MG63 (cell line): Measurements from ENCODE around the gene SREBF1. TPM values are rescaled to one million over a fixed set of nuclear protein-coding genes. Genes with fewer than 3 reads are reported as not detected.
A peak's percentile ranks its signal among the peaks of the same experiment; 100 is the strongest.

Source experiments
- DNase-seq: peaks from one replicate; pipeline ENCODE4 v3.0.0-alpha.2; 2020
- H3K27me3 ChIP-seq: fragments of 250-450 bp; sonication (Bioruptor Pico); 2 replicates; pipeline ENCODE4 v1.5.1; 2020; ENCODE audit warnings: mild to moderate bottlenecking, moderate library complexity
- H3K36me3 ChIP-seq: fragments of 250-450 bp; sonication (Bioruptor Pico); 2 replicates; pipeline ENCODE4 v1.5.1; 2020; ENCODE audit warnings: mild to moderate bottlenecking, moderate library complexity
- H3K4me3 ChIP-seq: fragments of 250-450 bp; sonication (Bioruptor Pico); 2 replicates; pipeline ENCODE4 v1.5.1; 2020; ENCODE audit warnings: mild to moderate bottlenecking, moderate library complexity
- H3K9me3 ChIP-seq: fragments of 250-450 bp; sonication (Bioruptor Pico); 2 replicates; pipeline ENCODE4 v1.5.1; 2020; ENCODE audit warnings: mild to moderate bottlenecking, moderate library complexity
- total RNA-seq: library from RNA; depleted of rRNA; stranded (reverse); fragments of >200 nt; shearing (Covaris generic); gene quantifications from 2 replicates; pipeline ENCODE4 v1.2.3, GENCODE V29; 2014; ENCODE audit warnings: low replicate concordance; rRNA removed

The SREBF1 gene
- 36.0 and 59.3 TPM in 2 replicates for total RNA-seq

DNA sequence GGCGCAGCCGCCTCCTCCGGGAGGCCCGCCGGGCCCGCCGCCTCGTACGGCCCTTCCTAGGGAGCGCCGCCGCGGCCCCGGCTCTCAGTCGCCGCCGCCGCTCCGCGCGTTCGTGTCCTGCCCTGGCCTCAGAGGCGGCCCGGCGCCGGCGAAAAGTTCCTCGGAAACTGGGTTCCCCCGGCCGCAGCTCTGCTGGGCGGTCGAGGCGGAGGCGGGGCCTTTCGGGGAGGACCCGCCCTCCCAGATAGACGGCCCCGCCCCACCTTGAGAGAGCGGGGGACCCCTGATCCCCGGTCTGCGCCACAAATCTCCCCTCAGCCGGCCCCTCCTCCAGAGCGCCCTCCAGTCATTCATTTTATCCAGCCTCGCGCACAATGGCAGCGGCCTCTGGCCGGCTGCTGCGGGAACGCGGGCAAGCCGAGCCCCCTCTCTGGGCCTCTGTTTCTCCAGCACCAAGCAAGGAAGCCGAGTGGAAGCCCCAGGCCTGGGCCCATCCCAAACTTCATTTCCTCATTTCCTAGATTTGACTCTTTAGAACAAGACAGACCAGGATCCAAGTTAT, at the start of gene SREBF1:
Gene SREBF1, minus strand, starts transcription at position 169 of the 562 bp plus-strand sequence. CDS start 169 bp downstream, outside the sequence.
- Histone ChIP-seq H3K4me3 (peak within 1 kb of the TSS; percentile 86), H3K9me3 (no peaks in the 10 kb centered on the region), H3K36me3 (peaks cover 20% of the 10 kb centered on the region), H3K27me3 (no peaks in the 10 kb centered on the region)
- peak; percentile 48 for DNase-seq

DNA sequence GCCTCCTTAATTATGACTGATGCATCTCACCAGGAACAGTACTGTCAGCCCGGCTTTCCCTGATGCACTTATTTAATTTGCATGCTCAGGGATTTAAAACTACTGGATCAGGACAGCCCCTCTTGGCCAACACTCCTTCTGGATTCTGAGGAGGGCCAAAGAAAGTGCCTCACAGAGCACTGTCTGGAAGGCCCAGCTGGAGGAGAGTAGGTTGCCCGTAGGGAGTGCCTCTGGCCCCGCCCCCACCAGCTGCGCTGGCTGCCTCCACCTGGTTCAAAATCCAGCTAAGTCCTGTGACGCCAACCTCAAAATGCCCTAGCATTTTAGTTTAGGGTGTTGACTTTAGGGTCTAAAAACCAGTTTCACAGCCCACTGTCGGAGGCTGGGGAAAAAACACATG, 49.4 kb upstream of the SREBF1 start:
- DNase-seq, result no peak
- no peaks in the 10 kb centered on the region for H3K9me3 ChIP-seq
- no peaks in the 10 kb centered on the region for H3K27me3 ChIP-seq
- H3K36me3 ChIP-seq, result no peaks in the 10 kb centered on the region
- no peak overlapping the region for H3K4me3 ChIP-seq

DNA sequence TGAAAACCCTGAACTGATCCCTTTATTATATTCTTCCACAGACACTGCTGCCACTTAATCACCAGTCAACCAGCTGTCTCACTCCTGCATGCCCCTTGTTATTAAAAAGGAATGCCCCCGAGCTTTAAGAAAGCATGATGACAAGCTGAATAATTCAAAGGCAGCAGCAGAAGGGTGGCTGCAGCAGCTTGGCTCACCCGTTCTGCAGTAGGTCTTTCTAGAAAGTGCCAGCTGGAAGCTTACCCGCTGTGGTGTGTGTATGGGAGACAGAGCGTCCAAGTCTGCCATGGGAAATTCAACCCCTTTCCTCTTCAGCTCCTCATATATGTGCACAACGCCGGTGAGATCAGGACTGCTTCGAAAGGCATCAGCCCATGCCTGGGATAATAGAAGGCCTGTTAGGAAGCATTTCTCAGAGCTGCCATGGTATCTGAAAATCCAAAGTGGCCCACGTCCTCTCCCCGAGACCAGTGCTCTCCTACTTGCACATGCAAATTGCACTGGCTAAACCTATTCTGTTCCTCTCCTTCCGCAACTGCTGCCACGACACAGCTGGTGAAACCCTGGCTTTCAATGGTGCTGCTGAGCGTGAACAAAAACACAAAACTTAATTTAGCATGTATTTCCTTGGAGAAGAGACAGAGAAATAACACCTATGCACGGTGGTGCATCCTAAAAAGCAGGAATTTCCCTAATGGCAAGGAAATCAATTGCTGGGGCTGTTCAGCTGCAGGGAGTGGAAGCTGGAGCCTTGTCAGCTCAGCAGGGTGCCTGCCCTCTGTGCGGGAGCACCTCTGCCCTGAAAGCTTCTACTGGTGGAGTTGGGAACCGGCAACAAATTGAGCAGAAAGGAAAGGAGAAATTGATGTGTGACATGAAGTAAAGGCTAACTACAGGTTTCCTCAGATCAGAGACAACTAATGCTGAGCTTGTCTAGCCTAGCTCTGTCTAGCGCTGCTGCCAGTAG, 47.9 kb upstream of the SREBF1 start:
- Histone ChIP-seq H3K4me3 (no peak overlapping the region), H3K36me3 (no peaks in the 10 kb centered on the region), H3K9me3 (no peaks in the 10 kb centered on the region), H3K27me3 (no peaks in the 10 kb centered on the region)
- DNase-seq, result no peak

DNA sequence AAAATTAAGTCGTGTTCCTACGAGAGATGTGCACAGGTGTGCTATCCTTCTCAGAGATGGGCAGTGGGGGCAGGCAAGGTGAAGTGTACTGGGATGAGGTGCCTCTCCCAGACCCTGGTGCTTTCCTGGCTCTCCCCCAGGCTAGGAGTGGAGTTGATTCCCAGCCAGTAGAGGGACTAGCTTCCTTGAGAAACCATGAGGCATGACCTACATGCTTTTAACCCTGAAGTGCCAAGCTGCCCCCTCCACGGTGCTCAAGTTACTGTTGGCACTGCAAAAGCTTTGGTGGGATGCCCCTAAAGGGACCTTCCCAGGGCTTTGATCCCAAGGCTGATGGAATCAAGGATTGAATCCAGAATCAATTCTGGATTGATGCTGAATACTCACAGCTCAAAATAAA, 47.0 kb upstream of the SREBF1 start:
- DNase-seq, result no peak
- Histone ChIP-seq H3K9me3 (no peaks in the 10 kb centered on the region), H3K27me3 (no peaks in the 10 kb centered on the region), H3K36me3 (no peaks in the 10 kb centered on the region; the same call in 1 of the 2 replicates), H3K4me3 (no peak overlapping the region)

- Histone ChIP-seq H3K36me3 (no peaks in the 10 kb centered on the region; the same call in 1 of the 2 replicates), H3K4me3 (no peak overlapping the region), H3K9me3 (no peaks in the 10 kb centered on the region), H3K27me3 (no peaks in the 10 kb centered on the region)
- DNase-seq, result no peak
These were observed 45.3 kb upstream of the SREBF1 start for GRCh38 chr17:17882082-17882581.

GRCh38 chr17:17880577-17881196, 43.9 kb upstream of the SREBF1 start:
- peaks cover 2% of the 10 kb centered on the region; the same call in 1 of the 2 replicates for H3K36me3 ChIP-seq
- no peak for DNase-seq
- no peak overlapping the region for H3K4me3 ChIP-seq
- no peaks in the 10 kb centered on the region for H3K27me3 ChIP-seq
- H3K9me3 ChIP-seq, result no peaks in the 10 kb centered on the region

DNA sequence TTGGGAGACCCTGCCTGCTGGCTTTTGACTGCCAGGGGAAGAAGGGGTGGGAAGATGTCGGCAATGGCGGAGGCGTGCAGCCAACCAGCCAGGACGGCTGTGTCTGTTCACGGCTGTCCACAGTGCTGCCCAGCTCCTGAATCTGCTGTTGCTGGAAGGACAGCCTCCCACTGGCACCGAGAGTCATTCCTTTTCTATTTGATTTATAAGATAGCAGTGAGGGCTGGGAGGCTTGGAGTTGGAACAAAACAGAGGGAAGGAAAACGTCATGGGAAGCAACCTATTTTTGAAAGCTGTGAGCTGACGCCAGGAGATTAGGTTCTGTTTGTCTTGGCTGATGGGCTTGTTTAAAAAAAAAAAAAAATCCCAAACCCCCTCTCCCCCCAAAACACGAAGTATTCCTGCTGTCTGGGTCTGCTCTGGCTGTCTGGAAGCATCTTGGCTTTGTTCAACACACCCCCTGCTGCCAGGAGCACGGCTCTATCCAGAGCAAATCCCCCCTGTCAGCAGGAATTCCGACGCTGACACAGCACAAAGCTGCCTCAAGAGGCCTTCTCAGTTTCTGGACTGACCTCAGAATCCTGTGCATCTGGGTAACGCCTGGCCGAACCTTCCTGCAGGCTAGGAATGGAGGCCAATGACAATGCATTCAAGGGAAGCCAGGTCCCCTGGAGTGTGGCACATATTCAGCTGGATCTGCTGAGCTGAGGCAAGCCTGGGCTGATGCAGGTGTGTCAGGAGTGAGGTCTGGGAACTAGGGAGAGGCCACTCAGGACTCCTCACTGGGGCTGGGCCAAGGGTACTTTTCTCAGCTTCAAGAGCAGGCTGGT, 41.0 kb upstream of the SREBF1 start:
- peak; percentile 82 for DNase-seq
- Histone ChIP-seq H3K36me3 (peaks cover 2% of the 10 kb centered on the region), H3K4me3 (no peak overlapping the region), H3K9me3 (no peaks in the 10 kb centered on the region), H3K27me3 (no peaks in the 10 kb centered on the region)

DNA sequence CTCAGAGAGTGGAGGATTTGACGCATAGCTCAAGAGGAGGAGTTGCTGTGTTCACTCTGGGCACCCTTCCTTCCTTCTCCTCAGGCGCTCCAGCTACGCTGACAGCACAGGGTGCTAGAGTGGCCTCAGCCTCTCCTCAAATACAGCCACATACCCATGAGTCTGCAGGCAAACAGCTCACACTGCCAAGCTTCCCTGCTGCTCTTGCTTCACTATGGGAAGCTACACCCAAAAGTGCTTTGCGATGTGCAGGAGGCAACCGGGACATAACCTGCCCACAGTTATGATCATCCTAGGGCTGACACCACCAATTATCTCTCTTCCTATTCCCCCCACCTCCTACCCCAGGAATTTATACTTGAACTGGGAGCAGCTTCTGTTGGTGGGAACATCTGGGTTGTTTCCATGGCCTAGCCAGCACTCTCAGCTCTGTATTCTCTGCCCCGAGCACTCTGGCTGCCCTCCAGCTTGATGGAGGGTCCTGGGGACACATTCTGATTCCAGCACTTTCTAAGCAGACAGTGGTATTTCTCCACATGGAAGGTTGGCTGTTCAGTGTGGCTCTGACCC, 40.3 kb upstream of the SREBF1 start:
- Histone ChIP-seq H3K27me3 (no peaks in the 10 kb centered on the region), H3K36me3 (peaks cover 2% of the 10 kb centered on the region), H3K9me3 (no peaks in the 10 kb centered on the region), H3K4me3 (no peak overlapping the region)
- DNase-seq, result peak; percentile 26

DNA sequence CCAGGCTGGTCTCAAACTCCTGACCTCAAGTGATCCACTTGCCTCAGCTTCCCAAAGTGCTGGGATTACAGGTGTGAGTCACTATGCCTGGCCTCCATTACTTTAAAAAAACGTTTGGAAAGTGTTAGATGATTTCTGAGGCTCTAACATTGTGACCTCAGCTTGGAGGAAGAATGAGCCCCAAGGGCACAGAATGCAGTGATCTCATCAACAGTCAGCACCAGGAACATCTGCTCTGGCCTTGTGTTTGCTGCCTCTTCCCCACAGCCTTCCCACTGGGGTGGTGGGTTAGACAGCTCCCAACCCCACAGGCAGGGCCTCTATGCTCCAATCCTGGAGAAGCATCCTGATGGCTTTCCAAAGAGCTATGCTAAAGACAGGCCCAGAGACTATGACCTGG, 37.7 kb upstream of the SREBF1 start:
- no peak overlapping the region for H3K4me3 ChIP-seq
- H3K9me3 ChIP-seq, result no peaks in the 10 kb centered on the region
- peaks cover 2% of the 10 kb centered on the region for H3K36me3 ChIP-seq
- no peaks in the 10 kb centered on the region for H3K27me3 ChIP-seq
- peak; percentile 32 for DNase-seq

- Histone ChIP-seq H3K9me3 (no peaks in the 10 kb centered on the region), H3K4me3 (no peak overlapping the region), H3K27me3 (no peaks in the 10 kb centered on the region), H3K36me3 (peaks cover 2% of the 10 kb centered on the region; the same call in 1 of the 2 replicates)
- no peak for DNase-seq
These were observed 36.7 kb upstream of the SREBF1 start for GRCh38 chr17:17873450-17873991.

DNA sequence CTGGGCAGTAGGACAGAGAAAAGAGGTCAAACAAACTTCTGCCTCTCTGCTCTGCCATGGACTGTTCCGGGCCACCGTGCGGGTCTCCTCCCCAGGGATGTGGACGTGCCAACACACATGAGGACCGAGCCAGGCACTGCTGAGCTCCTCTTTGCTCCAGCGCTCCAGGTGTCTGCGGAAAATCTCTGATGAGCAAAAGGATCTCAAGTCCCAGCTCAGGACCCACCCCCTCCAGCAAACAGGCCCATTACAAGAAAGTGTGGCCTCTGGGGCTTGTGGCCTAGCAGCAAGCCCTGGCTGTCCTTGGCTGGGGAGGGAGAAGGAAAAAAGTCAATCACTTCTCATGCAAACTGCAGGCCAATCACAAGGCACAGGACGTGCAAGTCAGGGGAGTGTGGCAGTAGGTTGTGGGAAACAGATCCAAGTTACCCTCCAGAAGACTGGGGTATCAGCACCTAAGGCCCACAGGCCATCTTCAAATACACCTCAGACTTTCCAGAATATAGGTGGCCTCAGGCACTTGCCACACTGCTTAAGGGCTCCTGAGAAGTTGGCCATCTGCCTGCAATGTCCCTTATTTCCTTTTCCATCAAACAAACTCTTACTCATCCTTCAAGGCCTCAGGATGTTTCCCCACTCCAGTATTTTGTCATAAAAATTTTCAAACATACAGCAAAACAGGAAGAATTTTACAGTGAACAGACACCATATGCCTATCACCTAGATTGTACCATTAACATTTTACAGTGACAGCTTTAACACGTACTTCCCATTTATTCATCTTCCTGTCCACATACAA, 36.0 kb upstream of the SREBF1 start:
- peaks cover 2% of the 10 kb centered on the region; the same call in 1 of the 2 replicates for H3K36me3 ChIP-seq
- no peak for DNase-seq
- H3K4me3 ChIP-seq, result no peak overlapping the region
- H3K9me3 ChIP-seq, result no peaks in the 10 kb centered on the region
- no peaks in the 10 kb centered on the region for H3K27me3 ChIP-seq

DNA sequence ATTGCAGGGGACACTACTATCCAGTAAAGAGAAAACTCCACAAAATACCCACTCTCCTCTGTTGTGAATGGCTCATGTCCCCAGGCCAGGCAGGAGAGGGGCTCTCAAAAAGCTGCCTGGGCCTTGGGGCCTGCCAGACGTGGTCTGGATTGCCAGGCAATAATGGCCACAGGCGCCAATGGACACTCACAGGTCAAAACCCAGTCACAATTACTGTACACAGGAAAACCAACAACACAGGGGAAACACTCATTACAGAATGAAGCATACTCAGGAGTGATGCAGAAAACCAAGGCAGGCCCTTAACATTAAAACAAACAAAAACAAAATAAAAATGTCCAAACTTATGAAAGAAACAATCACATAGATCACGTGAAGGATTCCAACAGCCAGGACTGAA, 35.1 kb upstream of the SREBF1 start:
- no peaks in the 10 kb centered on the region for H3K27me3 ChIP-seq
- H3K9me3 ChIP-seq, result no peaks in the 10 kb centered on the region
- H3K4me3 ChIP-seq, result no peak overlapping the region
- DNase-seq, result no peak
- peaks cover 2% of the 10 kb centered on the region; the same call in 1 of the 2 replicates for H3K36me3 ChIP-seq

DNA sequence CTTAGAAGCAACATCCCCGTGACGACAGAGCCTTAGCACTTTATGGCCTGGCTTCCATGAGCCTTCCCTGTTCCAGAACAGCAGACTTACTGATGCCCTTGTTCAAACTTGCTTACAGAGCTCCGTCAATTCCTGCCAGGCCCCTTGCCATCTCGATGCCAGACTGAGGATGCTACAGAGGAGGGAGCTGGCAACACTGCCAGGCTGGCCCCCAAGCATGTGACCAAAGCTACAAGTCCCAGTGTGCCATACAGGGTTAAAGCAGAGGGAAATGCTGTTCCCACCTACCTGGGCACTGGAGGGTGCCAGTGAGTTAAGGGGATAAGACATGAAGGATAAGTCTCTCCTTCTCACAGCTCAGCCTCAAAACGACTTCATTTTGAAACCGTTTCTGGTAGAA, 33.5 kb upstream of the SREBF1 start:
- DNase-seq, result no peak
- H3K27me3 ChIP-seq, result no peaks in the 10 kb centered on the region
- no peak overlapping the region for H3K4me3 ChIP-seq
- H3K36me3 ChIP-seq, result no peaks in the 10 kb centered on the region; the same call in 1 of the 2 replicates
- no peaks in the 10 kb centered on the region for H3K9me3 ChIP-seq

DNA sequence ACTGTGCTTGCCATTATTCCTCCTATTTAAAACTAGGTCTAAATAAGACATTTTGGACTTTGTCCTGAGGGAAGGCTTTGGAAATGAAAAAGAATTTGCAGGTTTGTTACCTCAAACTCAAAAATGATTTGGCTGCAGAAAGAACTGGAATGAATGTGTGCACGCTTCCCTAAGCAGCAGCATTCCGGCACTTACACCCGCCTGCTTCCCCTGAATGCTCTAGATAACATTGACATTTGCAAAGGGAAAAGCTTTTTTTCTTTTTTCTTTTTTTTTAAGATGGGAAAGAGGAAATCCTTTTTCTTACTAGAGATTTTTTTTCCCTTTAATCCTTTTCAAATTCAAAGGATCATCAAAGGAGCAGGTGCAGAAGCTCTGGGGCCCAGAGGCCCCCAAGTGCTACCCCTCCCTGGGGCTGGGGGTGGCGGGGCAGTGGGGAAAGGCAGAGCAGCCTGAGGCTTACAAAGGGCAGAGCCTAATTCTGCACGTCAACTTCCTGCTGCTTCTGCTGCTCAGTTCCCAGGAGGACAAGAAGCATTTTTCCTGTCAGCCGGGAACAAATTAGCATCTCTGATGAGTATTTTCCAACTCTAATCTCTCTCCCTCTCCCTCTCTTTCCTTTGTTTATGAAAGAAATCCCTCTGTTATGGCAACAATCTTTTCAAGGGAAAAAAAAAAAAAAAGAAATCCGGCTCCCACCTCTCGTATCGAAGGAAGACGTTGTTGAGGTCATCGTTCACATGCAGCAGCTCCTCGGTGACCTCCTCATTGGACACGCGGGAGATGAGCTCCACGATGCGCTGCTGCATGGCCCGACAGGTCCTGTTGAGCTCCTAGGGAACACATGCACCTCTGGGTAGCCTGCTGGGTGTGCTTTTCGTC, 32.1 kb upstream of the SREBF1 start:
- H3K36me3 ChIP-seq, result no peaks in the 10 kb centered on the region
- DNase-seq, result no peak
- no peaks in the 10 kb centered on the region for H3K27me3 ChIP-seq
- no peaks in the 10 kb centered on the region for H3K9me3 ChIP-seq
- H3K4me3 ChIP-seq, result no peak overlapping the region
